Stimulated activated CD4-positive, alpha-beta T cell treated with anti-CD3 and anti-CD28 coated beads, TNF-alpha, amount 100 ng/mL, for 48 hours (primary cell): Measurements from ENCODE around the gene MAT2B.

Source experiments
- DNase-seq, 3 donors: peaks; one replicate each; pipeline ENCODE4 v3.0.0-alpha.2; 2020; ENCODE audit warnings: low read depth in 3 of 3

The MAT2B gene

DNA sequence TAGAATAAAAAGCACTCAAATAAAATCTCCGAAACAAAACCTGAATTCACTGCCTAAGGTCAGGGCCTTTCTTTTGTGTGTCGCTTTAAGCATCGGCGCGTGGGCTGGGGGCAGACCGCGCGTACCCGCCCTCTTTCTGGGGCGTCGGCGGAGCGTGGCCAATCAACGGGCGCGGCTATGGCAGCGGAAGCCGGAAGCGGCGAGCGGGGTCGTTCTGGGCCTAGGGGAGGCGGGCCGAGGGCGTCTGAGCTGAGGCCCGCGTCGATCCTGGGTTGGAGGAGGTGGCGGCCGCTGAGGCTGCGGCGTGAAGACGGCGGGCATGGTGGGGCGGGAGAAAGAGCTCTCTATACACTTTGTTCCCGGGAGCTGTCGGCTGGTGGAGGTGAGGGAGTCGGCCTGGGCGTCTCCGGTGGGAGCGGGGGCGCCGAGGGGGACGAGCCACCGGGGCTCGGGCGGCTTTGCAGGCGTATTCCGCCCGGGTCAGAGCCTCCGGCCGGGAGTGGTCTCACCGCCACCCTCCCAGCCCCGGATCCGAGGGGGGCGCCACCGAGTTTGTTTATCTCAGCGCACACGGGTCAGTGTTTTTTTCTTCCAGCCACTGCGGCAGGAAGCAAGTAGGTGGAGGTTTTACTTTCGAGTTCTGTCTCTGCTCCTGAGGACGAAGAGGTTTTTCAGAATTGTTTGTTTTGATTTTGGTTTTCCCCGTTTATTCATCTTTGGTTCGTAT, at the start of gene MAT2B:
MAT2B (plus strand) TSS at position 252 of the 727 bp plus-strand sequence; CDS start at position 320, 68 bp downstream.
- peak; percentile 86 to 93 (median 92) for DNase-seq

DNA sequence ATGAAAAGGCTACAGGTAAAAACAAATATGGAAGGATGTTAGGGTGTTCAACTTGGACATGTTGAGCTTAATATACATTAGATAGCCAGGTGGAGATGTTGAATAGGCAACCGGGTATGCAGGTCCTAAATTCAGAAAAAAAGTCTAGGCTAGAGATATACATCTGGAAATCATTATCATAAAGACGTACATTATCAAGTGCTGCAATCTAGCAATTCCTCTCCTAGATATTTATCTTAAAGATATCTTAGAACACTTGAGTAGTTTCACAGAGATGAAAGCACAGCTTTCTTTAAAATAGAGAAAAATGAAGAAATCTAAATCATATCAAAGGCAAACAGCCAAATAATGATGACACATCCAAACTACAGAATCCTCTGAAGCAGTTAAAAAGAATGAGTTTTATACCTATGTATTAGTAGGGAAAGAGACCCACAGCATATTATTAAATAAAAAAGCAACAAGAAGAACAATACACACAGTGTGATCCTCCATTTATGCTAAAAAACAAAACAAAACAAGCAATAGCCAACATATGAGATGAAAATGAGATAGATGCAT, 49.3 kb upstream of the MAT2B start:
- no peak for DNase-seq

DNA sequence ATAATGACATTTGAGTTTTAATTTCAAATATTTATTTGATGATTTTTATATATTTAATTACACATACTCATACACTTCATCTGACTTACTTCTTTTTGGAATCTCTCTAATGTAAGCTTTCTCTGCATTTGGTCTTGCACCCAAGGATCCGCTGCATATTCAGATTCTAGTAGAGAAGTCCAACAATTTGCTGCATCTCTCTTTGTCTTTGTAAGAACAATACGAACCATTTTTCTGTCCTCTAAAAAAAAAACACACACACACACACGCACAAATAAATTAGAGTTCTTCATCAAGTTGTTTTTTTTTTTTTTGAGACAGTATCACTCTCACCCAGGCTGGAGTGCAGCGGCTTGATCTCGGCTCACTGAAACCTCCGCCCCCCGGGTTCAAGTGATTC, 48.6 kb upstream of the MAT2B start:
- DNase-seq: no peak

DNA sequence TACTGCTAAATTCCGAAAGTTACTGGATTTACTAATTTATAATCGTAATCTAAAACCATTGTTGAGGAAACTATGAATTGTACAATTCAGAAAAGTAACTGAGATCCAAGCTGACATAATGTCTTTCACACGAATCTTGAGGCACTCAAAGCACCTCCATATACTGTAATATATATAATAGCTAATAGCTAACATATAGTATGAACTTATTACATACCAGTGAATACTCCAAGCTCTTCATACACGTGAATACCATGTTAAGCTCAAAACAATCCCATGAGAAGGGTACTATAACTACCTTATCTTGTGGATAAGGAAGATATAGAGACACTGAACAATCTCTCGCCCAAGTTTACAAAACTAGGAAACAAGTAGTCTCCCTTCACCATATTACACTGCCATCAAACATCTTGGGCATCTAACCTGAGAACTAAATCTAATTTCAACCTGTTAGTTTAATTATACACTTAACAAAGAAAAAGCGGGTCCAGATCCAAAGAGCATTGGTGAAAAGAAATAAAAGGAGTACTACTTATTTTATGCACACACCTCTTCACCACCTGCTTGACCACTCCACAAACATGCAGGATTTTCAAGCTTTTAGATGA, 46.5 kb upstream of the MAT2B start:
- DNase-seq: no peak

DNA sequence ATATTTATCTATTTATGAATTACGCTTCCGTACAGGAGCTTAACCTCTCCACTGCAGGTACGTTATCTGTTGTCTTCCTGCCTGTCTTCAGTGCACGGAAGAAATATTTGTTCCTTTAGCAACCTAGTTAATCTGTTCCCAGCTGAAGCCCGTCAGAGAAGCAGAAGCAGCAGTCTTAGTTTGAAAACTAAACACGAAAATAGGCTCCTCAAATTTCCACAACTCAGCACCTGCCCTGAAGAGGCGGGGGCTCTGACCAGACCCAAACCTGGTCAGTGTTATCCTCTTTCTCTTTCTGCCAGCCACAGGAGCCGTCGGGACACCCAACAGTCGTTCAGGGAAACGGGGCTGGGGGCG, 46.0 kb upstream of the MAT2B start:
- DNase-seq: no peak

DNA sequence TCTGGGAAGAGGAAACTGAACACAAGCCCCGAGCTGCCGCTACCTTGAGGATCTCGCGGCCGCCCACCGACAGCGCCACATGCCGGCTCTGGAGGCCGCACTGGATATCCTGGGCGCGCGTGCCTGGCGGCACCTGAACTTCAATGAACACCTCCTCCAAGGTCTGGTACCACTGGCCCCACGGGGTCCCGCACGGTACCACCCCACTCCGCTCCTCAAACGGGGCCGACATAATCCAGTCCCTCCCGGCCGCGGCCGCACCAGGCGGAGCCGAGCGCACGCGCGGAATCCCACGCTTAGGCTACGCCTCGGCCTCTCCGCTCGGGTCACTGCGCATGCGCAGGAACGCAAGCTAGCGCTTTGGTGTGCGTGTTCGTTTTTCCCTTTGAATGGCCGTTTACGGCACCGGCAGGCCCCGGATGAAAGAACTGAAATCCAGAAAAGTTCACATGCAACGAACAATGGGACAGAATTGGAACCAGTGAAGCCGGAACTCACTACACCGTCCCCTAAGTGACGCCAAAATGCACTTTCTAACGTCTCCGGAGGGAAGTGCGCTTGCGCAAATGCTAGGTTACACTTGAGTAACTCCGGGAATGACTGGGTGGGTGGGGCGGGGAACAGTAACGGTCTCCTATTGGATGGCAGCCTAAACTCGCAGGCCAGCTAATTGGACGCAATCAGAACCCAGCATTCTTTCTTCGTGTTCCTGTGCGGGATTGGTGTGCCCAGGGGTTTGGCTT, 45.4 kb upstream of the MAT2B start, which contains the start of gene NUDCD2:
NUDCD2 (minus strand) TSS at position 284 of the 743 bp plus-strand sequence; CDS start at position 232, 52 bp downstream.
- peak; percentile 85 to 91 (median 91) for DNase-seq

DNA sequence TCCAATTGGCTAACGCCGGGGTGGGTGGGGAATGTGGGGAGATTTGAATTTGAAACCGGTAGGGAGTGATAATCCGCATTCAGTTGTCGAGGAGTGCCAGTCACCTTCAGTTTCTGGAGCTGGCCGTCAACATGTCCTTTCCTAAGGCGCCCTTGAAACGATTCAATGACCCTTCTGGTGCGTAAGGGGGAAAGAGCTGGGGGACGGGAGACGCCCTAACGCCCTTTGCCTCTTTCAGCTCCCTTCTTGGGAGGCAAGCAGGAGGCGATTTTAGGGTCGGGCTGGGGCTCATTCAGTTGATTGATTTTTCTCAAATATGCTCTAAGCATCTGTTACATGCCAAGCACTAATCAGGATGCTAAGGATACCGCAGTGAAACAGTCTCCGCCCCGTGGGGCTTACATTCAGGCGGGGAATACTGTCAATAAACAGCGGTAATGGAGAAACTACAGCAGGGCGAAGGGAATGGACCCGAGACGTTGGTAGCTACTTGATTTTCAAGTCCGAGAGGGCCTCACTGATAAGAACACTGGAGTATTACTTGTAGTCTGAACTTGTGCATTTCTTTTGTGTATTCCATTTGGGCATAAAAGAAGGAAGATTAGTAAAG, 44.8 kb upstream of the MAT2B start, which contains the start of gene HMMR:
HMMR (plus strand) TSS at position 71 of the 610 bp plus-strand sequence; CDS start at position 132, 61 bp downstream.
- DNase-seq: no peak

DNA sequence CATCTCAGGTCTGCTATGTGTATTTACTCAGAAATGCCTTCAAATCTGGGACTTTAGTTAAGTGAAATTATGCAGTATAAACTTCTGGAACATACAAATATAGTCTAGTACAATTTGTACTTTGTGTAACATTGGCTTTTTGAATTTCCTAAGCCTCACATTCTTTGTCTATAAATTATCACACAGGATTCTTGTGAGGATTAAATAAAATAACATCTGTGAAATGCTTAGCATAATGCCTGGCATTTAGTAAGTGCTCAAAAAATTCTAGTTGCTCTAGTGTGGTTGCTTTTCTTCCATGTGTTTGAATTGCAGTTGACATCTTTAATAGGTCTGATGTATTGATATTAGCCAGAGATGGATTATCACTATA, 42.4 kb upstream of the MAT2B start:
- no peak for DNase-seq

DNA sequence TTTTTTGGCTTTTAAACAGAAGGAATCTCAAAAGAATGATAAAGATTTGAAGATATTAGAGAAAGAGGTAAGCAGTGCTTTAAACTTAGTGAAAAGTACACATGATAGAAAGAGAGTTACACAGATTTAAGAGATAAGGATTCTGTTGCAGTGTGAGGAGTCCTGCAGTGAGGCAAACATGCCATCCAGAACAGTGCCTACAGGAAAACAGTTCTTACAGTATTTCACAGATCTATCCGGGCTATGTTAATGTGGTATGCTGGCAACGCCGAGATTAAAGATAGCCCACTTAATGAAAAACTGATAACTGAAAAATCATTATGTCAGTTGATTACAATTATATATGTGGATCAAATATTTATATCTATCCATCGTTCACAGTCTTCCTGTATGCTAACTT, 37.7 kb upstream of the MAT2B start:
- DNase-seq: no peak

DNA sequence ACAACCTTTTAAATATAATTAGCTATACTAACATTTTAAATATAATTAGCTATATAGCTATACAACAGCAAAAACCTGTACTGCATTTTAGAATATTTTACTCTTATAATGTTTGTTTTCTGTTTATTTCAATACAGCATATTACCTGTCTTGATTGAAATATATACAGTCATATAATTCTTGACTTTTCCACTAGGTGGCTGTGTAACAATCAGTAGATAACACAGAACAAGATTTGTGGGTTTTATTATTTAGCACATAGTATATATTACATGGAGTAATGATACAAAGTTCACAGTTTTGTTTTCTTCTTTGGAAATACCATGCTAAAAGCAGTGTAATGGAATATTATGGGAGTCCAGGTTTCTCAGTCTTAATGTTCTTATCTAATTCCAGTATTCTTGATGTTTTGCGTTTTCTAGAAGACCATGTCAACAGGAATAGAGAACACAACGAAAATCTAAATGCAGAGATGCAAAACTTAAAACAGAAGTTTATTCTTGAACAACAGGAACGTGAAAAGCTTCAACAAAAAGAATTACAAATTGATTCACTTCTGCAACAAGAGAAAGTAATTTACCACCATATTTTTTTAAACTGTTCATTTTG, 31.7 kb upstream of the MAT2B start:
- DNase-seq: no peak

DNA sequence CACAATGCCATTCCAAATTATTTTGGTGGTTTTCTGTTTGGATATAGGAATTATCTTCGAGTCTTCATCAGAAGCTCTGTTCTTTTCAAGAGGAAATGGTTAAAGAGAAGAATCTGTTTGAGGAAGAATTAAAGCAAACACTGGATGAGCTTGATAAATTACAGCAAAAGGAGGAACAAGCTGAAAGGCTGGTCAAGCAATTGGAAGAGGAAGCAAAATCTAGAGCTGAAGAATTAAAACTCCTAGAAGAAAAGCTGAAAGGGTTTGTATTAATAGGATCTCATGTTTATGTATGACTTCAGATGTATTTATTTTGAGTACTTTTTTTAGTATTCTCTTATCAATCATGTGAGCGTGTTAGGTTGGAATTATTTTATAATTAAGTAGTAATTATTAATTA, 30.0 kb upstream of the MAT2B start:
- no peak for DNase-seq

DNA sequence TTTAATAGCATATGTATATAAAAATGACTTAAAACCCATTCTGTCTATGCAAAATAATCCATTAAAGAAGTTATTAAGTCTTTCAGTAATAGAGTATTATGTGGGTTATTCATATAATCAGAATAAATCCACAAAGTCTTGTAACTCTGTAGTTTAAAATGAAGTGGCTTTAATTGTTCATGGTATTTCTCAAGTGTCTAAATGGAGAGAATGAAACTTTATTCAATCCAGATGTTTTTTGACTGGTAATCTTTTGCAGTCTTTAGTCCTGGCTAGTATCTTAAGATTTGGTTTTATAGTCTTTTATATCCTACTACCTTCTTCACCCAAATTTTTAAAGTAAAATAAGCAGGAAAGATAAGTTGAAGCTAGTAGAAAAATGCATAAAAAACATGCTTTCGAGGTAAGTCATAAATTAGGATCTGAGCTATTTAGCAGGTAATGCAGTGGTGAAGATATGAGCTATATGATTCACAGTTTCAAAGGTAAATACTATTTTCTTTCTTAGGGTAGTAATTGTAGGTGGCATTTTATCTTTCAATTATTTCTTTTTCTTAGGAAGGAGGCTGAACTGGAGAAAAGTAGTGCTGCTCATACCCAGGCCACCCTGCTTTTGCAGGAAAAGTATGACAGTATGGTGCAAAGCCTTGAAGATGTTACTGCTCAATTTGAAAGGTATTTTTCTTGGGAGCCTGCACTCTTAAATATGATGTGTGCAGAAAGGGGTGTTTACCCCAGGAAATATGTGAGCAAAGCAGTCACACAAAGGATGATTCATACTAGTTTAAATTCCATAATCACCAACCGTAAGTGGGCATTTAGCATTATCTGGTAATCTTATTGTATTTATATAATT, 27.1 kb upstream of the MAT2B start:
- DNase-seq: no peak

DNA sequence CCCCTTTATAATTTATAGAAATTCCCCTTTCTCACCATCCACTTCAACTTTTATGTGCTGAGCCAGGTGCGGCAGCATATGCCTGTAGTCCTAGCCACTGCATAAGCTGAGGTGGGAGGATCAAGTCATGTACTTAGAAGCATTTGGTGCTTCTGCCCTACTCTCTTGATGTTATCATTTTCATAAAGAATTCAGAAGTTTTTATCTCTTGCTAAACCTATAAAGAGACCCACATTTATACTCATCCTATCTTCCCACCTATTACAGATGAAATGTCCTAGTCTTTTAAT, 26.5 kb upstream of the MAT2B start:
- DNase-seq: no peak

DNA sequence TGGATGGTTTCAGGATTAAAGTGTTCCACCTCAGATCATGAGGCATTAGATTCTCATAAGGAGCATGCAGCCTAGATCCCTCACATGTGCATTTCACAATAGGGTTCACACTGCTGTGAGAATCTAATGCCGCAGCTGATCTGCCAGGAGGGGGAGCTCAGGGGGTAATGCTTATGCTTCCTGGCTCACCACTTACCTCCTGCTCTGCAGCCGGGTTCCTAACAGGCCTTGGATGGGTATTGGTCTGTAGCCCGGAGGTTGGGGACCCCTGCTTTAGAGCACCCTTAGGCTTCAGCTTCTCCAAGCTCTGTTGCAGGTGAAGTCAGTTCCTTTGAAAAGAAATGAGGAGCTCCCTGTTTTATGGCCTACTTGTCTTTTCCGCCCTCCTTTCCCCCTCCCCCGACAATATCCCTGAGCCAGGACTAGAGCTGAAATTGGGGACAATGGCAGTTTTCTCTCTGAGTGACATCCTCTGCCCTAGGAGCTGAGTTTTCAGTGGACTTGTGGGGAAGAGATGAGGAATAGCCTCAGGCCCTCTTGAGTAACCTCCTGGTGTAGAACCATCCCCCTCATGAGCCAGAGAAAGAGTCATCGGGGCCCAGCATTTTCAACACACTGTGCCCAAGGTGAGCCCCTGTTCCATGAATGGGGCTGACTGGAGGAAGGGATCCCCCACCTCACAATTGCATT, 16.2 kb upstream of the MAT2B start:
- DNase-seq: no peak

DNA sequence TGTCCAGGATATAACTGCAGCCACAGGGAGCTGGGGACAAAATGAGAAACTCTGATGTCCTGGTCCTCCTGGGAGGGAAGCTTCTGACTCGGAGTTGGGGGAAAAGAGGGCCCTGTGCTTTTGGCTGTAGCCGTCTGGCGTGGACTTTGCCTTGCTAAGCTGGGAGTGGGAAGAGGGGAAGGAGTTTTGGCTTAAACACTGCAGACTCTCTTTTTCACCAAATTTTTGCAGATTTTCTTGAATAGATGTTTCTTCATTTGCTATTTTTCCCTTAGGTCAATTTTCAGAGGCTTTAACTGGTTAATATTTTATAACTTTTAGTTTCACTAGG, 15.7 kb upstream of the MAT2B start:
- no peak for DNase-seq

DNA sequence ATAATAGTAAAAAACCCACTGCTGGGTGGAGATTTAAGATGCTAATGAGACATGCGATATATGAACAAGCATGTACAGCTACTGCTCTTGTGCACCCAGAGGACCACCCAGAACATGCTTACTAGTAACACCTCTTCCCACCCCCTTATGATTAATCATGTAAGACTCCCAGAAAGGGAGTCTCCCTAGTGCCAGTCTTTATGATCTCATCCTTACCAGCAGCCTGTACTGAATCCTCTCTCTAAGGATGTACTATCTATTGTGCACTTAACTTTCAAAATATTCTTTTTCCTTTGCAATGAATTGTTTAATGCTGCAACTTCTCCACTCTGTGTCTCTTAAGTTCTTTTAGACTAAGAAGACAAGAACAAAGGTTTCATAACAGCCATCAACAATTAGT, 9.1 kb upstream of the MAT2B start:
- DNase-seq: no peak

DNA sequence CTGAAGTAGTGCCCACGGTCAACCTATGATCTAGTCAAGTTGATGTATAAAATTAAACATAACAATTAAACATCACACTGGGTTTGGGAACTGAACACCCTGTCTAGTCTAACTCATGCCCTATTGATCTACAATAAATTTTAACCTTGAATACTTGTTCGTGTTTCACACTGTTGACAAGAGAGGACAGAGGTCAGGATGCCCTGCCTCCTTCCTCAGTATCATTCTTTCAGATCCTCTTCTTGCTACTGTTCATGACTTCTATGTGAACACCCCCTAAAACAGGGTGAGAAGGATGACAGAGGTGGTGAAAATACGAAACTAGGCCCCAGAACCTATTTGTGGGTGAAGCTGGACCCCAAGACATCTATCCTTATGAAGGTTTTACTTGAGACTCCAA, 8.1 kb upstream of the MAT2B start:
- no peak for DNase-seq

DNA sequence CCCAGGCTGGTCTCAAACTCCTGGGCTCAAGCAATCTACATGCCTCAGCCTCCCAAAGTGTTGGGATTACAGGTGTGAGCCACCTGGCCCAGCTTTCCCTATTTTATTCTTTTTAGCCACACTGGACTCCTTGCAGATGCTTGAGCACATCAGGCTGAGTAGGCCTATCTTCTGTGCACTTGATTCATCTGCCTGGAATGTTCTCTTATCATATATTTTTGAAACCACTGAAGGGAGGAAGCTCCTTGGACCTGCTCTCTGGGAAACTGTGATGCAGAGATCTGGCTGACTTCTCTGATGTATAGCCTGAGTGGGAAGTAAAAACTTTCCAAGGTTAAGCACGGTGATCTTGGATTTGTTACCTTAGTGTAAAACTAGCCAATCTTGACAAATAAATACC, 6.5 kb upstream of the MAT2B start:
- DNase-seq: no peak

DNA sequence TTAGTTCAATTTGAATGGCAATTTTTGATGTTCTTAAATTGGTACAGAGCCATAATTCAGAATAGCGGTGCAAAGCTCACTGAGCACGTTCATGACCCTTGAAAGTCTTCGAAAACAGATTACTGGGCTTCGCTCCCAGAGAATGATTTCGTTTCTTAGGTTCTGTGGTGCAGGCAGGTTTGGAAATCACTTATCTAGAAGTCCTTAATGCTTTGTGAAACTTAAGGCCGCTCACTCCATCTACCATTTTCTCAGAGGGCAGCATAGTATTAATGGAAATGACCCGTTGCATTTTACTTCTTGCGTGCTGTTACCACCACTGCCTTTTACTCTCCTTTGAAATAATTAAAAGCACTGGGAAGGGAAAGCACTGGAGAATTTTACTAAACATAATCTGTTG, 2.9 kb upstream of the MAT2B start:
- no peak for DNase-seq
